ENCODE data around the gene MFSD6.

GRCh38 chr2:190488516-190489233 is 80.5 kb downstream of the MFSD6 start:
- TF ChIP-seq CTCF (IDR thresholded peaks at IDR 0.05) (no peak), EZH2 (IDR thresholded peaks at IDR 0.05) (no peak)
